Type B pancreatic cell (in vitro differentiated cells): ENCODE data around the gene IFT20. TPM values are rescaled to one million over a fixed set of nuclear protein-coding genes. Genes with fewer than 3 reads are reported as not detected.

Source experiments
- DNase-seq: peaks from one replicate; pipeline ENCODE4 v3.0.0; 2021; ENCODE audit warnings: mixed read lengths; ENCODE audit not compliant: unreplicated experiment; ENCODE audit errors: extremely low spot score
- H3K27ac Mint-ChIP-seq: 2 replicates; pipeline ENCODE4 v1.8.0; 2021; ENCODE audit warnings: mild to moderate bottlenecking, mixed read lengths
- H3K27me3 Mint-ChIP-seq: 2 replicates; pipeline ENCODE4 v1.8.0; 2021; ENCODE audit warnings: mixed read lengths
- H3K36me3 Mint-ChIP-seq: 2 replicates; pipeline ENCODE4 v1.8.0; 2021; ENCODE audit warnings: mixed read lengths
- H3K4me1 Mint-ChIP-seq: one replicate; pipeline ENCODE4 v1.8.0; 2021; ENCODE audit warnings: mixed read lengths; ENCODE audit not compliant: unreplicated experiment
- H3K4me3 Mint-ChIP-seq: 2 replicates; pipeline ENCODE4 v1.8.0; 2021; ENCODE audit warnings: mild to moderate bottlenecking, mixed read lengths
- H3K9me3 Mint-ChIP-seq: 2 replicates; pipeline ENCODE4 v1.8.0; 2021; ENCODE audit warnings: mixed read lengths
- total RNA-seq: library from RNA; stranded (reverse); gene quantifications from 2 replicates; pipeline ENCODE4 v1.2.1, GENCODE V29; 2021; ENCODE audit warnings: low replicate concordance
- TF ChIP-seq, protein P1 (sequence below): fragments of 200-600 bp; sonication (generic); conservative IDR thresholded peaks from 2 replicates; pipeline ENCODE4 v1.5.0; 2021; ENCODE audit warnings: antibody characterized with exemption, mild to moderate bottlenecking

The IFT20 gene
- total RNA-seq, 1 donor from 2014 or later: 43.6 TPM

DNA sequence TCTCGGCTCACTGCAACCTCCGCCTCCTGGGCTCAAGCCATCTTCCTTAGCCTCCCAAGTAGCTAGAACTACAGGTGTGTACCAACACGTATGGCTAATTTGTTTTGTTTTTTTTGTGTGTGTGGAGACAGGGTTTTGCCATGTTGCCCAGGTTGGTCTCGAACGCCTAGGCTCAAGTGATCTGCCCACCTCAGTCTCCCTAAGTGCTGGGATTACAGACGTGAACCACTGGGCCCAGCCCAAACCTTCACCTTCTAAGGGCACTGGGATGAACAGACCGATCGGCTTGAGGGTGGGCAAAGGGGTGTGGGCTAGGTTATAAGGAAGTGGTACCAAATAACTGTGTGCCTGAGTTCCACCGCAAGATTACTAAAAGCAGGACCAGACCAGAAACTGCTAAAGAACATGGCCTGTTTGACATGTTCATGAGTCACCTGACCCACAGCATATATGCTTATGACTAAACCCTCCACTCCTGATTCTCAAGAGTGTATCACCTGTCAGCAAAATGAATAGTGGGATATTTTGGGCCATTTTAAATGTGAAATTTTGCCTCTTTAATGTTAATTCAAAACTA lies 8.2 kb downstream of the IFT20 start:
- Mint-ChIP-seq H3K27ac (no peak overlapping the region), H3K9me3 (no peaks in the 10 kb centered on the region), H3K27me3 (no peaks in the 10 kb centered on the region), H3K4me3 (no peak overlapping the region), H3K4me1 (peaks cover 33% of the 10 kb centered on the region), H3K36me3 (peaks cover 24% of the 10 kb centered on the region)
- TF ChIP-seq, protein P1, sequence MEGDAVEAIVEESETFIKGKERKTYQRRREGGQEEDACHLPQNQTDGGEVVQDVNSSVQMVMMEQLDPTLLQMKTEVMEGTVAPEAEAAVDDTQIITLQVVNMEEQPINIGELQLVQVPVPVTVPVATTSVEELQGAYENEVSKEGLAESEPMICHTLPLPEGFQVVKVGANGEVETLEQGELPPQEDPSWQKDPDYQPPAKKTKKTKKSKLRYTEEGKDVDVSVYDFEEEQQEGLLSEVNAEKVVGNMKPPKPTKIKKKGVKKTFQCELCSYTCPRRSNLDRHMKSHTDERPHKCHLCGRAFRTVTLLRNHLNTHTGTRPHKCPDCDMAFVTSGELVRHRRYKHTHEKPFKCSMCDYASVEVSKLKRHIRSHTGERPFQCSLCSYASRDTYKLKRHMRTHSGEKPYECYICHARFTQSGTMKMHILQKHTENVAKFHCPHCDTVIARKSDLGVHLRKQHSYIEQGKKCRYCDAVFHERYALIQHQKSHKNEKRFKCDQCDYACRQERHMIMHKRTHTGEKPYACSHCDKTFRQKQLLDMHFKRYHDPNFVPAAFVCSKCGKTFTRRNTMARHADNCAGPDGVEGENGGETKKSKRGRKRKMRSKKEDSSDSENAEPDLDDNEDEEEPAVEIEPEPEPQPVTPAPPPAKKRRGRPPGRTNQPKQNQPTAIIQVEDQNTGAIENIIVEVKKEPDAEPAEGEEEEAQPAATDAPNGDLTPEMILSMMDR: no peak
- peak; percentile 47 for DNase-seq

- H3K36me3 Mint-ChIP-seq: peaks cover 24% of the 10 kb centered on the region
- H3K9me3 Mint-ChIP-seq: no peaks in the 10 kb centered on the region
- H3K27ac Mint-ChIP-seq: peak overlapping the region; percentile 63
- H3K27me3 Mint-ChIP-seq: no peaks in the 10 kb centered on the region
- peak overlapping the region; percentile 50 for H3K4me3 Mint-ChIP-seq
- DNase-seq: peak; percentile 39
- TF ChIP-seq, protein P1: no peak
- H3K4me1 Mint-ChIP-seq: peaks cover 37% of the 10 kb centered on the region
Measured at GRCh38 chr17:28326114-28326513, 9.2 kb downstream of the IFT20 start.

DNA sequence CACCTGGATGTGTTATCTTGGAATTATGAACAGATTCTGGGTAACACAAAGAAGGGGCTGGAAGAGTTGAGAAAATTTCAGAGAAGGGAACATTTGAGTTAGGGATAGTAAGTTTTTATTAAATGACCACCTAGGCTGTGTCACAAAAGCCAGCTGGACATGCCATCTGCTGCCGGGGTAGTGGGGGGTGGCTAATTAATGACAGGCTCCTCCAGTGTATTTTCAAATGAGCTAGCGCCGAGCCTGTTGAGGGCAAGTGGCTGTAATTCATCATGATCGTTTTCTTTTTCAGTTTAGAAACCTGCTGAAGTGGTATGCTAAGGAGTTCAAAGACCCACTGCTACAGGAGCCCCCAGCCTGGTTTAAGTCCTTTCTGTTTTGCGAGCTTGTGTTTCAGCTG lies 10.1 kb downstream of the IFT20 start:
- Mint-ChIP-seq H3K4me3 (peak overlapping the region; percentile 45), H3K27ac (peak overlapping the region; percentile 63), H3K36me3 (peaks cover 24% of the 10 kb centered on the region), H3K27me3 (no peaks in the 10 kb centered on the region), H3K4me1 (peaks cover 44% of the 10 kb centered on the region), H3K9me3 (no peaks in the 10 kb centered on the region)
- DNase-seq: peak; percentile 29
- TF ChIP-seq, protein P1: no peak

- Mint-ChIP-seq H3K4me1 (peaks cover 48% of the 10 kb centered on the region), H3K4me3 (peak overlapping the region; percentile 45), H3K27ac (peak overlapping the region; percentile 63), H3K36me3 (peaks cover 24% of the 10 kb centered on the region), H3K9me3 (no peaks in the 10 kb centered on the region), H3K27me3 (no peaks in the 10 kb centered on the region)
- TF ChIP-seq, protein P1: no peak
- no peak for DNase-seq
Measured at GRCh38 chr17:28324781-28325180, 10.5 kb downstream of the IFT20 start.

- Mint-ChIP-seq H3K4me1 (peaks cover 48% of the 10 kb centered on the region), H3K9me3 (no peaks in the 10 kb centered on the region), H3K27me3 (no peaks in the 10 kb centered on the region), H3K27ac (no peak overlapping the region), H3K4me3 (peak overlapping the region; percentile 28), H3K36me3 (peaks cover 24% of the 10 kb centered on the region)
- TF ChIP-seq, protein P1: no peak
- peak; percentile 24 for DNase-seq
Measured at GRCh38 chr17:28324267-28324745, 11.0 kb downstream of the IFT20 start.
